Liver (tissue), 3 donors: ENCODE results near the gene UTS2R.

Source experiments
- ATF3 ChIP-seq: IDR thresholded peaks from 2 replicates; pipeline ENCODE4 v1.6.1; 2016; ENCODE audit warnings: antibody characterized with exemption
- CTCF ChIP-seq: fragments of 150-350 bp; IDR thresholded peaks from 2 replicates; pipeline ENCODE4 v1.5.1; 2017; ENCODE audit warnings: improper control_type of control experiment, low read depth, low read length; ENCODE audit not compliant: missing input control
- FOXA2 ChIP-seq: IDR thresholded peaks from 2 replicates; pipeline ENCODE4 v1.6.1; 2016; ENCODE audit warnings: antibody characterized with exemption
- GABPA ChIP-seq, 2 donors: IDR thresholded peaks in 1 of 2; conservative IDR thresholded peaks in 1 of 2; 2 replicates each; pipeline ENCODE4 v1.6.1; 2016; ENCODE audit warnings: antibody characterized with exemption in 2 of 2, mild to moderate bottlenecking in 1 of 2, moderate library complexity in 1 of 2
- HNF4A ChIP-seq, 2 donors: conservative IDR thresholded peaks; 2 replicates each; pipeline ENCODE4 v1.6.1; 2016; ENCODE audit warnings: antibody characterized with exemption in 2 of 2, mild to moderate bottlenecking in 2 of 2
- HNF4G ChIP-seq: IDR thresholded peaks from 2 replicates; pipeline ENCODE4 v1.6.1; 2016; ENCODE audit warnings: antibody characterized with exemption
- JUND ChIP-seq, 2 donors: IDR thresholded peaks; 2 replicates each; pipeline ENCODE4 v1.6.1; 2016; ENCODE audit warnings: antibody characterized with exemption in 2 of 2
- MAX ChIP-seq: IDR thresholded peaks from 2 replicates; pipeline ENCODE4 v1.6.1; 2016; ENCODE audit warnings: antibody characterized with exemption
- NR2F2 ChIP-seq: IDR thresholded peaks from 2 replicates; pipeline ENCODE4 v1.6.1; 2016; ENCODE audit warnings: antibody characterized with exemption
- RAD21 ChIP-seq, 2 donors: IDR thresholded peaks; 2 replicates each; pipeline ENCODE4 v1.6.1; 2016; ENCODE audit warnings: antibody characterized with exemption in 2 of 2, mild to moderate bottlenecking in 2 of 2
- REST ChIP-seq: IDR thresholded peaks from 2 replicates; pipeline ENCODE4 v1.6.1; 2016; ENCODE audit warnings: antibody characterized with exemption, mild to moderate bottlenecking
- SP1 ChIP-seq: IDR thresholded peaks from 2 replicates; pipeline ENCODE4 v1.6.1; 2018; ENCODE audit warnings: antibody characterized with exemption, mild to moderate bottlenecking
- YY1 ChIP-seq: IDR thresholded peaks from 2 replicates; pipeline ENCODE4 v1.6.1; 2016; ENCODE audit warnings: antibody characterized with exemption, mild to moderate bottlenecking
- ZBTB33 ChIP-seq: IDR thresholded peaks from 2 replicates; pipeline ENCODE4 v1.6.1; 2016; ENCODE audit warnings: antibody characterized with exemption
- donor health status: healthy.
- donor health status: healthy.

GRCh38 chr17:82356845-82357355 lies 14.7 kb upstream of the UTS2R start:
- no peak for TF ChIP-seq ZBTB33
- TF ChIP-seq CTCF: no peak
- no peak for TF ChIP-seq SP1
- no peak for TF ChIP-seq REST
- no peak for TF ChIP-seq HNF4A (conservative IDR thresholded peaks at IDR 0.05)
- no peak for TF ChIP-seq NR2F2
- TF ChIP-seq HNF4G: no peak
- TF ChIP-seq GABPA (IDR thresholded peaks at IDR 0.05 in 1 of 2, conservative IDR thresholded peaks at IDR 0.05 in 1 of 2): no peak
- TF ChIP-seq YY1: no peak
- no peak for TF ChIP-seq MAX
- no peak for TF ChIP-seq RAD21 (IDR thresholded peaks at IDR 0.05)
- TF ChIP-seq JUND (IDR thresholded peaks at IDR 0.05): no peak
- no peak for TF ChIP-seq FOXA2
- TF ChIP-seq ATF3: no peak
